AG09309 (cell line): Measurements from ENCODE around the gene COQ5.
A peak's percentile ranks its signal among the peaks of the same experiment; 100 is the strongest.

Experiments used
- DNase-seq: peaks from one replicate; pipeline ENCODE4 v3.0.0-alpha.2; 2010; ENCODE audit warnings: low read depth
- H3K4me3 ChIP-seq: 2 replicates; pipeline ENCODE4 v1.5.1; 2011; ENCODE audit warnings: mild to moderate bottlenecking, low read depth, low read length, moderate library complexity; ENCODE audit not compliant: control insufficient read depth
- CTCF ChIP-seq: IDR thresholded peaks from 2 replicates; pipeline ENCODE4 v1.5.1; 2011; ENCODE audit warnings: mild to moderate bottlenecking, low read depth, low read length, inconsistent platforms; ENCODE audit not compliant: insufficient read depth, control insufficient read depth; ENCODE audit errors: missing control alignments

Gene COQ5

GRCh38 chr12:120473807-120474615 is 54.9 kb downstream of the COQ5 start:
- no peak for DNase-seq
- H3K4me3 ChIP-seq, result no peak overlapping the region

GRCh38 chr12:120472521-120472920 is 56.4 kb downstream of the COQ5 start:
- no peak for DNase-seq
- no peak overlapping the region for H3K4me3 ChIP-seq
- TF ChIP-seq CTCF, result no peak

More at GRCh38 chr12:120473807-120474615, 54.9 kb downstream of the COQ5 start:
- no peak for TF ChIP-seq CTCF

GRCh38 chr12:120470150-120470784 is 58.7 kb downstream of the COQ5 start:
- DNase-seq, result no peak
- H3K4me3 ChIP-seq, result peak overlapping the region; percentile 75
- TF ChIP-seq CTCF, result no peak

GRCh38 chr12:120469450-120470149 is 59.4 kb downstream of the COQ5 start, which contains the start of gene SRSF9:
TSS of gene SRSF9 (minus strand) at chr12:120469748. CDS start at chr12:120469609, 139 bp downstream.
- peak within 1 kb of the TSS; percentile 75 for H3K4me3 ChIP-seq
- DNase-seq, result peak; percentile 86
- TF ChIP-seq CTCF, result peak; percentile 88

GRCh38 chr12:120468821-120469449 is 60.0 kb downstream of the COQ5 start:
- H3K4me3 ChIP-seq, result peak overlapping the region; percentile 75
- no peak for DNase-seq
- no peak for TF ChIP-seq CTCF

- no peak for DNase-seq
- peak overlapping the region; percentile 75 for H3K4me3 ChIP-seq
- no peak for TF ChIP-seq CTCF
These were observed 60.6 kb downstream of the COQ5 start for GRCh38 chr12:120468325-120468820.
